ENCODE results near the gene ARAP2. TPM values are rescaled to one million over a fixed set of nuclear protein-coding genes. Genes with fewer than 3 reads are reported as not detected.

The ARAP2 gene
- total and polyA plus RNA-seq, 9 of the 15 experiments (the other 6 are each of a cell fraction or from before 2014, with no cell fraction given), result 0.03 to 0.35 (median 0.11) TPM; not detected in 4

GRCh38 chr4:36094995-36095394 lies 149.3 kb downstream of the ARAP2 start:
- POLR2A ChIA-PET, result no interaction called here
- BruUV-seq (replicated peaks), result no TSS peak
- CTCF ChIA-PET (ENCODE audit: low intra/inter-chr PET ratio), result no interaction called here

GRCh38 chr4:36091997-36092396 lies 152.3 kb downstream of the ARAP2 start:
- no peak overlapping the region for H3K27ac ChIP-seq (ENCODE audit: extremely low read depth, low read depth, low read length)
- no peak overlapping the region for H3K9ac ChIP-seq (ENCODE audit: insufficient read depth in 1 of 2, low read depth in 2 of 2, low read length in 2 of 2)
- FAIRE-seq, result no peak
- ChIA-PET CTCF (ENCODE audit: low intra/inter-chr PET ratio) (no interaction called here), POLR2A (no interaction called here)
- WGBS (ENCODE audit: insufficient coverage, low coverage, missing lambda C conversion rate), result 3% methylated on average over 9 of the region's 9 CpGs
- H3K4me3 ChIP-seq, result no peak overlapping the region
- no peak overlapping the region for H2AFZ ChIP-seq (ENCODE audit: low read depth, low read length)
- no peak for ATAC-seq
- no peaks in the 10 kb centered on the region for H3K27me3 ChIP-seq (ENCODE audit: control insufficient read depth in 2 of 2, insufficient read depth in 2 of 2, low read length in 2 of 2)
- no TSS peak for BruUV-seq (replicated peaks)
- no peaks in the 10 kb centered on the region for H3K36me3 ChIP-seq (ENCODE audit: control insufficient read depth, insufficient read depth, low read length)
- no peaks in the 10 kb centered on the region for H3K9me1 ChIP-seq (ENCODE audit: control insufficient read depth, insufficient read depth, low read length)
- in situ Hi-C loops (cut with MboI), result no loop called here
- no peaks in the 10 kb centered on the region for H3K79me2 ChIP-seq (ENCODE audit: control insufficient read depth, insufficient read depth, low read length)
- H3K4me1 ChIP-seq (replicated peaks in 1 of 2; ENCODE audit: control insufficient read depth in 2 of 2, insufficient read depth in 2 of 2, low read length in 2 of 2), result no peaks in the 10 kb centered on the region
- no peaks in the 10 kb centered on the region for H3K9me3 ChIP-seq (replicated peaks; ENCODE audit: control insufficient read depth, insufficient read depth, low read depth, low read length)
- intact Hi-C loops (cut with micrococcal nuclease), result no loop called here
- no peaks in the 10 kb centered on the region for H4K20me1 ChIP-seq (replicated peaks; ENCODE audit: control insufficient read depth, insufficient read depth, low read length)
- H3K4me2 ChIP-seq (ENCODE audit: insufficient read depth, low read length), result no peak overlapping the region
- DNase-seq (ENCODE audit: extremely low read depth in 1 of 4, low spot score in 3 of 4), result no peak
- no peak for TF ChIP-seq HLTF (IDR thresholded peaks at IDR 0.05)
- no peak for TF ChIP-seq FOXP1 (CRISPR knock-in tag; IDR thresholded peaks at IDR 0.05)
- no peak for TF ChIP-seq STAG1 (CRISPR knock-in tag; IDR thresholded peaks at IDR 0.05; ENCODE audit: borderline replicate concordance)
- no peak for TF ChIP-seq NR2F6 (CRISPR knock-in tag; IDR thresholded peaks at IDR 0.05)
- no peak for TF ChIP-seq ZHX1 (conservative IDR thresholded peaks at IDR 0.05; ENCODE audit: low read length)
- TF ChIP-seq FOXK2 (conservative IDR thresholded peaks at IDR 0.05 in 1 of 2, IDR thresholded peaks at IDR 0.05 in 1 of 2; ENCODE audit: low read depth in 2 of 2), result no peak
- no peak for TF ChIP-seq ZBTB5 (IDR thresholded peaks at IDR 0.05)
- TF ChIP-seq XRCC4 (IDR thresholded peaks at IDR 0.05; ENCODE audit: extremely low read depth, insufficient read depth, insufficient read length), result no peak
- TF ChIP-seq HDAC2 (IDR thresholded peaks at IDR 0.05), result no peak
- TF ChIP-seq MIER1 (IDR thresholded peaks at IDR 0.05; ENCODE audit: low read depth), result no peak

More at GRCh38 chr4:36094995-36095394, 149.3 kb downstream of the ARAP2 start:
- Histone ChIP-seq H3K9me1 (ENCODE audit: control insufficient read depth, insufficient read depth, low read length) (no peaks in the 10 kb centered on the region), H3K27me3 (ENCODE audit: control insufficient read depth in 2 of 2, insufficient read depth in 2 of 2, low read length in 2 of 2) (no peaks in the 10 kb centered on the region), H3K36me3 (ENCODE audit: control insufficient read depth, insufficient read depth, low read length) (no peaks in the 10 kb centered on the region), H4K20me1 (replicated peaks; ENCODE audit: control insufficient read depth, insufficient read depth, low read length) (no peaks in the 10 kb centered on the region), H3K4me1 (replicated peaks in 1 of 2; ENCODE audit: control insufficient read depth in 2 of 2, insufficient read depth in 2 of 2, low read length in 2 of 2) (no peaks in the 10 kb centered on the region), H3K79me2 (ENCODE audit: control insufficient read depth, insufficient read depth, low read length) (no peaks in the 10 kb centered on the region), H3K9ac (ENCODE audit: insufficient read depth in 1 of 2, low read depth in 2 of 2, low read length in 2 of 2) (no peak overlapping the region), H3K9me3 (replicated peaks; ENCODE audit: control insufficient read depth, insufficient read depth, low read depth, low read length) (no peaks in the 10 kb centered on the region), H2AFZ (ENCODE audit: low read depth, low read length) (no peak overlapping the region), H3K4me3 (no peak overlapping the region), H3K27ac (ENCODE audit: extremely low read depth, low read depth, low read length) (no peak overlapping the region), H3K4me2 (ENCODE audit: insufficient read depth, low read length) (no peak overlapping the region)
- ATAC-seq, result no peak
- intact Hi-C loops (cut with micrococcal nuclease), result no loop called here
- no peak for FAIRE-seq
- no peak for TF ChIP-seq SRF (CRISPR knock-in tag; IDR thresholded peaks at IDR 0.05)
- TF ChIP-seq ZNF445 (CRISPR knock-in tag; IDR thresholded peaks at IDR 0.05; ENCODE audit: low read depth), result no peak
- no peak for TF ChIP-seq KDM2B (CRISPR knock-in tag; IDR thresholded peaks at IDR 0.05)
- no peak for TF ChIP-seq DNMT1 (IDR thresholded peaks at IDR 0.05)
- no peak for TF ChIP-seq ZNF764 (CRISPR knock-in tag; IDR thresholded peaks at IDR 0.05; ENCODE audit: low read depth)
- TF ChIP-seq MBD2 (IDR thresholded peaks at IDR 0.05; ENCODE audit: borderline replicate concordance, low read depth), result no peak
- in situ Hi-C loops (cut with MboI), result no loop called here
- 0% methylated on average over 2 of the region's 2 CpGs for WGBS (ENCODE audit: insufficient coverage, low coverage, missing lambda C conversion rate)
- no peak for DNase-seq (ENCODE audit: extremely low read depth in 1 of 4, low spot score in 3 of 4)
